Measurements from ENCODE around the gene C1GALT1. TPM values are rescaled to one million over a fixed set of nuclear protein-coding genes. Genes with fewer than 3 reads are reported as not detected.

C1GALT1 gene
- total and polyA plus RNA-seq, 7 experiments from 2014 or later: 47.9 to 60.1 (median 54.5) TPM

GRCh38 chr7:7180725-7181449, 1.5 kb upstream of the C1GALT1 start:
- Mint-ChIP-seq H3K27ac (peak overlapping the region; percentile 93 to 100 (median 98)), H3K4me1 (peaks cover 0 to 28% (median 20%) of the 10 kb centered on the region in 7 donors), H3K4me3 (peak overlapping the region in 9 of 10 donors; percentile 87 to 97 (median 94)), H3K9me3 (peaks cover 0 to 2% (median 0%) of the 10 kb centered on the region in 11 donors), H3K27me3 (no peaks in the 10 kb centered on the region), H3K36me3 (peaks cover 0 to 12% (median 0%) of the 10 kb centered on the region in 5 donors)
- no peak for ATAC-seq
- CTCF ChIA-PET: interaction anchor here (0.7 to 3.1 kb wide), 12 partner anchors 8 to 242 kb away, joined by 3 to 34 read pairs (median 5); no protein-coding TSS in a partner anchor
- intact Hi-C loops (cut with micrococcal nuclease): loop anchor here (1.0 to 10.0 kb wide), 7 partner anchors 214 to 954 kb away; partner anchors contain the start of gene DAGLB (in 1 of the 2)
- H3K27me3 ChIP-seq (ENCODE audit: control insufficient read depth in 2 of 2, insufficient read depth in 2 of 2, low read length in 2 of 2): no peaks in the 10 kb centered on the region
- H3K27ac ChIP-seq (ENCODE audit: low read depth, low read length): peak overlapping the region; percentile 79
- H3K4me3 ChIP-seq (ENCODE audit: low read length): peak overlapping the region; percentile 91
- no peak for DNase-seq
- H3K9me3 ChIP-seq (ENCODE audit: control insufficient read depth in 2 of 3, low read length in 3 of 3): no peaks in the 10 kb centered on the region
- peaks cover 0 to 5% (median 4%) of the 10 kb centered on the region in 3 experiments for H3K36me3 ChIP-seq (ENCODE audit: control insufficient read depth in 2 of 3, insufficient read depth in 3 of 3, low read length in 3 of 3)
- peaks cover 12 to 22% of the 10 kb centered on the region in 2 donors for H3K4me1 ChIP-seq (ENCODE audit: control insufficient read depth in 2 of 2, insufficient read depth in 2 of 2, low read length in 2 of 2)
- POLR2A ChIA-PET: interaction anchor here (0.6 to 7.6 kb wide), 19 partner anchors 8 to 583 kb away, joined by 3 to 114 read pairs (median 5); no protein-coding TSS in a partner anchor

- no peaks in the 10 kb centered on the region for H3K9me3 ChIP-seq (ENCODE audit: control insufficient read depth in 2 of 3, low read length in 3 of 3)
- intact Hi-C loops (cut with micrococcal nuclease): loop anchor here (1.0 to 10.0 kb wide), 17 partner anchors 12 to 1035 kb away; partner anchors contain the start of genes GLCCI1 (in 2 of the 2), MIOS (in 2 of the 2), UMAD1 (in 2 of the 2) and DAGLB (in 1 of the 2)
- peak in 2 of 9 donors; percentile 32 to 77 for DNase-seq
Observed at GRCh38 chr7:7181519-7182155, 707 bp upstream of the C1GALT1 start.

GRCh38 chr7:7183061-7183837, 905 bp downstream of the C1GALT1 start:
- CTCF ChIA-PET: interaction anchor here (0.6 to 3.1 kb wide), 9 partner anchors 9 to 343 kb away, joined by 3 to 21 read pairs (median 5); no protein-coding TSS in a partner anchor
- Histone ChIP-seq H3K27me3 (ENCODE audit: control insufficient read depth in 2 of 2, insufficient read depth in 2 of 2, low read length in 2 of 2) (no peaks in the 10 kb centered on the region), H3K4me3 (ENCODE audit: low read length) (peak overlapping the region; percentile 78), H3K36me3 (ENCODE audit: control insufficient read depth in 2 of 3, insufficient read depth in 3 of 3, low read length in 3 of 3) (peaks cover 0 to 5% (median 4%) of the 10 kb centered on the region in 3 experiments), H3K27ac (ENCODE audit: low read depth, low read length) (peak overlapping the region; percentile 95), H3K4me1 (ENCODE audit: control insufficient read depth in 2 of 2, insufficient read depth in 2 of 2, low read length in 2 of 2) (peaks cover 22 to 27% of the 10 kb centered on the region in 2 donors), H3K9me3 (ENCODE audit: control insufficient read depth in 2 of 3, low read length in 3 of 3) (no peaks in the 10 kb centered on the region)
- Mint-ChIP-seq H3K4me1 (peaks cover 0 to 14% (median 10%) of the 10 kb centered on the region in 7 donors), H3K9me3 (no peaks in the 10 kb centered on the region), H3K4me3 (peak overlapping the region in 9 of 10 donors; percentile 87 to 97 (median 93)), H3K27ac (peak overlapping the region; percentile 79 to 100 (median 94)), H3K27me3 (no peaks in the 10 kb centered on the region), H3K36me3 (peaks cover 0 to 15% (median 0%) of the 10 kb centered on the region in 5 donors)
- intact Hi-C loops (cut with micrococcal nuclease): loop anchor here (1.0 to 10.0 kb wide), 11 partner anchors 10 to 1034 kb away; partner anchors contain the start of gene DAGLB (in 1 of the 2)
- POLR2A ChIA-PET: interaction anchor here (0.6 to 7.6 kb wide), 18 partner anchors 10 to 1355 kb away, joined by 3 to 114 read pairs (median 4); partner anchors contain the start of genes MIOS and UMAD1
- peak in 6 of 9 donors; percentile 21 to 68 (median 36) for DNase-seq
- peak; percentile 3 for ATAC-seq

More at GRCh38 chr7:7181519-7182155, 707 bp upstream of the C1GALT1 start:
- H3K27ac Mint-ChIP-seq: peak overlapping the region; percentile 93 to 100 (median 98)
- ATAC-seq: peak; percentile 50
- Histone ChIP-seq H3K27me3 (ENCODE audit: control insufficient read depth in 2 of 2, insufficient read depth in 2 of 2, low read length in 2 of 2) (no peaks in the 10 kb centered on the region), H3K36me3 (ENCODE audit: control insufficient read depth in 2 of 3, insufficient read depth in 3 of 3, low read length in 3 of 3) (peaks cover 0 to 5% (median 4%) of the 10 kb centered on the region in 3 experiments), H3K4me3 (ENCODE audit: low read length) (peak overlapping the region; percentile 91), H3K4me1 (ENCODE audit: control insufficient read depth in 2 of 2, insufficient read depth in 2 of 2, low read length in 2 of 2) (peaks cover 20 to 22% of the 10 kb centered on the region in 2 donors), H3K27ac (ENCODE audit: low read depth, low read length) (peak overlapping the region; percentile 79)
- no peaks in the 10 kb centered on the region for H3K9me3 Mint-ChIP-seq
- H3K4me1 Mint-ChIP-seq: peaks cover 0 to 22% (median 17%) of the 10 kb centered on the region in 7 donors
- peak overlapping the region in 9 of 10 donors; percentile 87 to 97 (median 94) for H3K4me3 Mint-ChIP-seq
- ChIA-PET CTCF (interaction anchor here (0.5 to 3.1 kb wide), 18 partner anchors 8 to 795 kb away, joined by 3 to 34 read pairs (median 4); no protein-coding TSS in a partner anchor), POLR2A (interaction anchor here (0.6 to 7.6 kb wide), 29 partner anchors 9 to 995 kb away, joined by 3 to 114 read pairs (median 4); no protein-coding TSS in a partner anchor)
- peaks cover 0 to 15% (median 0%) of the 10 kb centered on the region in 5 donors for H3K36me3 Mint-ChIP-seq
- H3K27me3 Mint-ChIP-seq: no peaks in the 10 kb centered on the region

GRCh38 chr7:7183838-7184463, 1.6 kb downstream of the C1GALT1 start:
- CTCF ChIA-PET: interaction anchor here (0.8 to 3.1 kb wide), 7 partner anchors 8 to 81 kb away, joined by 3 to 21 read pairs (median 4); no protein-coding TSS in a partner anchor
- intact Hi-C loops (cut with micrococcal nuclease): loop anchor here (1.0 to 10.0 kb wide), 12 partner anchors 9 to 1033 kb away; partner anchors contain the start of gene DAGLB (in 1 of the 2)

GRCh38 chr7:7185371-7185989, 3.1 kb downstream of the C1GALT1 start:
- Mint-ChIP-seq H3K9me3 (no peaks in the 10 kb centered on the region), H3K27ac (peak overlapping the region in 5 of 9 donors; percentile 48 to 96 (median 84)), H3K36me3 (peaks cover 0 to 20% (median 0%) of the 10 kb centered on the region in 5 donors), H3K4me1 (peaks cover 0 to 30% (median 12%) of the 10 kb centered on the region in 7 donors), H3K4me3 (peak overlapping the region in 9 of 10 donors; percentile 34 to 97 (median 93)), H3K27me3 (no peaks in the 10 kb centered on the region)
- Histone ChIP-seq H3K27ac (ENCODE audit: low read depth, low read length) (no peak overlapping the region), H3K36me3 (ENCODE audit: control insufficient read depth in 2 of 3, insufficient read depth in 3 of 3, low read length in 3 of 3) (peaks cover 0 to 5% (median 4%) of the 10 kb centered on the region in 3 experiments), H3K4me3 (ENCODE audit: low read length) (no peak overlapping the region), H3K27me3 (ENCODE audit: control insufficient read depth in 2 of 2, insufficient read depth in 2 of 2, low read length in 2 of 2) (no peaks in the 10 kb centered on the region), H3K9me3 (ENCODE audit: control insufficient read depth in 2 of 3, low read length in 3 of 3) (no peaks in the 10 kb centered on the region), H3K4me1 (ENCODE audit: control insufficient read depth in 2 of 2, insufficient read depth in 2 of 2, low read length in 2 of 2) (peaks cover 22 to 27% of the 10 kb centered on the region in 2 donors)
- intact Hi-C loops (cut with micrococcal nuclease): loop anchor here (2.0 to 10.0 kb wide), 4 partner anchors 37 to 949 kb away; no protein-coding TSS in a partner anchor
- ChIA-PET CTCF (interaction anchor here (0.6 to 2.1 kb wide), 2 partner anchors 25 to 82 kb away, joined by 3 to 8 read pairs; no protein-coding TSS in a partner anchor), POLR2A (interaction anchor here (0.8 to 7.6 kb wide), 6 partner anchors 9 to 946 kb away, joined by 3 to 114 read pairs (median 3); no protein-coding TSS in a partner anchor)
- ATAC-seq (no peak), DNase-seq (no peak)

More at GRCh38 chr7:7183838-7184463, 1.6 kb downstream of the C1GALT1 start:
- Mint-ChIP-seq H3K27me3 (no peaks in the 10 kb centered on the region), H3K4me3 (peak overlapping the region in 9 of 10 donors; percentile 87 to 97 (median 93)), H3K9me3 (no peaks in the 10 kb centered on the region), H3K4me1 (peaks cover 0 to 19% (median 12%) of the 10 kb centered on the region in 7 donors), H3K27ac (peak overlapping the region; percentile 79 to 100 (median 94)), H3K36me3 (peaks cover 0 to 16% (median 0%) of the 10 kb centered on the region in 5 donors)
- Histone ChIP-seq H3K36me3 (ENCODE audit: control insufficient read depth in 2 of 3, insufficient read depth in 3 of 3, low read length in 3 of 3) (peaks cover 0 to 5% (median 4%) of the 10 kb centered on the region in 3 experiments), H3K4me3 (ENCODE audit: low read length) (peak overlapping the region; percentile 78), H3K27ac (ENCODE audit: low read depth, low read length) (peak overlapping the region; percentile 95), H3K9me3 (ENCODE audit: control insufficient read depth in 2 of 3, low read length in 3 of 3) (no peaks in the 10 kb centered on the region), H3K4me1 (ENCODE audit: control insufficient read depth in 2 of 2, insufficient read depth in 2 of 2, low read length in 2 of 2) (peaks cover 22 to 27% of the 10 kb centered on the region in 2 donors), H3K27me3 (ENCODE audit: control insufficient read depth in 2 of 2, insufficient read depth in 2 of 2, low read length in 2 of 2) (no peaks in the 10 kb centered on the region)
- POLR2A ChIA-PET: interaction anchor here (0.7 to 7.6 kb wide), 15 partner anchors 18 to 456 kb away, joined by 3 to 114 read pairs (median 4); partner anchors contain the start of genes MIOS and UMAD1
- ATAC-seq (no peak), DNase-seq (no peak)
